Glutamatergic neuron (in vitro differentiated cells): Measurements from ENCODE around the gene GNAT1. TPM values are rescaled to one million over a fixed set of nuclear protein-coding genes. Genes with fewer than 3 reads are reported as not detected.
"Not testable (repeated sequence)": the region's sequence is repeated elsewhere in the genome, so short reads cannot be mapped to it uniquely, and the experiment has no call there.

Experiments
- DNase-seq: peaks from one replicate; pipeline ENCODE4 v3.0.0; 2022
- H3K27ac Mint-ChIP-seq: one replicate; pipeline ENCODE4 v1.8.0; 2020; ENCODE audit warnings: mild to moderate bottlenecking, mixed read lengths, inconsistent platforms; ENCODE audit not compliant: unreplicated experiment
- H3K27me3 Mint-ChIP-seq: one replicate; pipeline ENCODE4 v1.8.0; 2020; ENCODE audit warnings: mild to moderate bottlenecking, moderate library complexity, mixed read lengths, inconsistent platforms; ENCODE audit not compliant: unreplicated experiment
- H3K36me3 Mint-ChIP-seq: one replicate; pipeline ENCODE4 v1.8.0; 2020; ENCODE audit warnings: mild to moderate bottlenecking, mixed read lengths, inconsistent platforms; ENCODE audit not compliant: unreplicated experiment
- H3K4me1 Mint-ChIP-seq: one replicate; pipeline ENCODE4 v1.8.0; 2020; ENCODE audit warnings: mild to moderate bottlenecking, low read depth, mixed read lengths, inconsistent platforms; ENCODE audit not compliant: unreplicated experiment
- H3K4me3 Mint-ChIP-seq: one replicate; pipeline ENCODE4 v1.8.0; 2020; ENCODE audit warnings: mild to moderate bottlenecking, mixed read lengths, inconsistent platforms; ENCODE audit not compliant: unreplicated experiment
- H3K9me3 Mint-ChIP-seq: one replicate; pipeline ENCODE4 v1.8.0; 2020; ENCODE audit warnings: mild to moderate bottlenecking, moderate library complexity, mixed read lengths, inconsistent platforms; ENCODE audit not compliant: unreplicated experiment
- total RNA-seq: library from RNA; stranded (reverse); fragmentation: NEBNext Ultra II Directional; extraction: Animal tissue kit (Norgen Biotek cat#: 25700); gene quantifications from one replicate; pipeline ENCODE4 v1.2.1, GENCODE V29; 2021; ENCODE audit not compliant: unreplicated experiment
- TF ChIP-seq, protein P1 (sequence below): fragments of 200-600 bp; sonication (generic); IDR thresholded peaks from one replicate; pipeline ENCODE4 v1.5.0; 2021; ENCODE audit not compliant: partially characterized antibody, unreplicated experiment

The GNAT1 gene
- total RNA-seq, 1 donor from 2014 or later = not detected

DNA sequence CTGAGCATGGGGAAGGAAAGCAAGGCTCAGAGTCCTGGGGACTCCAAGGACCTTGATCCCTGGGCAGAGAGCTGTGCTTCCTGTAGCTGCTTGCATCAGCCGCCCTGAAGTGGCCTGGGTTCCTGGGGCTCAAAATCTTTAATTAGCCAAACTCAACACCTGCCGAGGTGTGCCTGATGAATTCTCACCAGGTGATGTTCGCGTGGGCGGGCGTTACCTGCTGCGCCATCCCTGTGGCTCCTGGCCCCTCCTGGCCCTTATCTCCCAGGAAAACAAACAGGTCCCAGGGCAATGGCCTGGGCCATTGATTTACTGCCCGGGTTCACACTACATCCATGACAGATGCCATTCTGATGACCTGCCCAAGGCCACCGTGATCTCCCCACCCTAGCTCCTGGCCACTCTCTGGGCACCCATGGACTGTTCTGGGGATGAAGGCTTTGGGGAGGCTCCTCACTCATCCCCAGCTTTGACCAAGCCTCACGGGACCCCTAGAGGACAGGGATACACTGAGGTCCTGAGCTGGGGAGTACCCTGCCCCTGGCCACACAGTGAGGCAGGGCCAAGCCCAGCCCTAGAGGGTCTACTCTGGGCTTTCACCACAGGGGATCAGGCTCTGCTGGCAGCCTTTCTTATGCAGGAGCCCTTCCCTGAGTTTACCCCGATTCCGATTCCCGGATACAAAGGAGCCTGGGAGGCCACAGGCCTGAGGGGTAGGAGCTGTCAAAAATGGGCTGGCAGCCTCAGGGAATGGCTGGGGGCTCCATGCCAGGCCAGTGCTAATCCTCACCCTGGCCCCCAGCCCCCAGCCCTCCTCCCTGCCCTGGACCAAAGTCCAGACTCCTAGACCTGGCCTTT, 19.3 kb downstream of the GNAT1 start:
- Mint-ChIP-seq H3K27ac (no peak overlapping the region), H3K36me3 (no peaks in the 10 kb centered on the region), H3K27me3 (peaks cover 10% of the 10 kb centered on the region), H3K4me1 (peaks cover 4% of the 10 kb centered on the region), H3K4me3 (no peak overlapping the region), H3K9me3 (peaks cover 7% of the 10 kb centered on the region)
- no peak for DNase-seq
- TF ChIP-seq, protein P1, sequence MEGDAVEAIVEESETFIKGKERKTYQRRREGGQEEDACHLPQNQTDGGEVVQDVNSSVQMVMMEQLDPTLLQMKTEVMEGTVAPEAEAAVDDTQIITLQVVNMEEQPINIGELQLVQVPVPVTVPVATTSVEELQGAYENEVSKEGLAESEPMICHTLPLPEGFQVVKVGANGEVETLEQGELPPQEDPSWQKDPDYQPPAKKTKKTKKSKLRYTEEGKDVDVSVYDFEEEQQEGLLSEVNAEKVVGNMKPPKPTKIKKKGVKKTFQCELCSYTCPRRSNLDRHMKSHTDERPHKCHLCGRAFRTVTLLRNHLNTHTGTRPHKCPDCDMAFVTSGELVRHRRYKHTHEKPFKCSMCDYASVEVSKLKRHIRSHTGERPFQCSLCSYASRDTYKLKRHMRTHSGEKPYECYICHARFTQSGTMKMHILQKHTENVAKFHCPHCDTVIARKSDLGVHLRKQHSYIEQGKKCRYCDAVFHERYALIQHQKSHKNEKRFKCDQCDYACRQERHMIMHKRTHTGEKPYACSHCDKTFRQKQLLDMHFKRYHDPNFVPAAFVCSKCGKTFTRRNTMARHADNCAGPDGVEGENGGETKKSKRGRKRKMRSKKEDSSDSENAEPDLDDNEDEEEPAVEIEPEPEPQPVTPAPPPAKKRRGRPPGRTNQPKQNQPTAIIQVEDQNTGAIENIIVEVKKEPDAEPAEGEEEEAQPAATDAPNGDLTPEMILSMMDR = no peak

DNA sequence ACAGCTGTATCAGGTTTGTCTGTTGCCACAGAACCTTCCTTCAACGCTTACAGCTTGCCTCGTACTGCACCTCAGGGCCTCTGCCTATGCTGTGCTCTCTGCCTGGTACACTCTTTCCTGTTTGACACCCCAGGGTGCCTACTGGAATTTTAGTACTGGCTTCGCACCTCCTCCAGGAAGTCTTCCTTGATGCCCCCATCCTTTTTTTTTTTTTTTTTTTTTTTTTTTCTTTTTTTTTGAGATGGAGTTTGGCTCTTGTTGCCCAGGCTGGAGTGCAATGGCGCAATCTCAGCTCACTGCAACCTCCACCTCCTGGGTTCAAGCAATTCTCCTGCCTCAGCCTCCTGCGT, 19.9 kb downstream of the GNAT1 start:
- not testable (repeated sequence) for H3K27me3 Mint-ChIP-seq

DNA sequence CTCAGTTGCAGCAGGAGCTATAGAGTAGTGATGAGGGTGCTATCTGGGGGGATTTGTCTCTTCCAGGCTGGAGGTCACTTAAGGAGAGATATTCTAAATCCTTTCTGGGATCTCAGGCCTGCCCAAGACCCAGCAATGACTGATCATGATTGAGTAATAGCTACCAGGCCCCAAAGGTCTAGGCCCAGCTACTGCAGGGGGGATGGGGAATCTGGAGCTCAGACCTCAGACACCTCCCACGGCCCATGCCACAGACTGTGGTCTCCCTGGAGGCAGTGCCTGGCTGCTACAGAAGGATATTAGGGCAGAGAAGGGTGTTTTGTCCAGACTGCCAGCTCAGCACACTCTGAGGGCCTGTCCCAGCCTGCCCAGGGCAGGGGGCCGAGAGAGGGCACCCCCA, 20.5 kb downstream of the GNAT1 start:
- TF ChIP-seq, protein P1 = no peak
- H3K27me3 Mint-ChIP-seq = peaks cover 3% of the 10 kb centered on the region
- H3K9me3 Mint-ChIP-seq = peaks cover 4% of the 10 kb centered on the region
- no peaks in the 10 kb centered on the region for H3K36me3 Mint-ChIP-seq
- DNase-seq = no peak
- H3K4me3 Mint-ChIP-seq = no peak overlapping the region
- peaks cover 4% of the 10 kb centered on the region for H3K4me1 Mint-ChIP-seq
- no peak overlapping the region for H3K27ac Mint-ChIP-seq

More for the DNA sequence above, 19.9 kb downstream of the GNAT1 start:
- H3K27ac Mint-ChIP-seq, H3K36me3 Mint-ChIP-seq, DNase-seq, H3K4me1 Mint-ChIP-seq, H3K4me3 Mint-ChIP-seq, H3K9me3 Mint-ChIP-seq: not testable (repeated sequence)

DNA sequence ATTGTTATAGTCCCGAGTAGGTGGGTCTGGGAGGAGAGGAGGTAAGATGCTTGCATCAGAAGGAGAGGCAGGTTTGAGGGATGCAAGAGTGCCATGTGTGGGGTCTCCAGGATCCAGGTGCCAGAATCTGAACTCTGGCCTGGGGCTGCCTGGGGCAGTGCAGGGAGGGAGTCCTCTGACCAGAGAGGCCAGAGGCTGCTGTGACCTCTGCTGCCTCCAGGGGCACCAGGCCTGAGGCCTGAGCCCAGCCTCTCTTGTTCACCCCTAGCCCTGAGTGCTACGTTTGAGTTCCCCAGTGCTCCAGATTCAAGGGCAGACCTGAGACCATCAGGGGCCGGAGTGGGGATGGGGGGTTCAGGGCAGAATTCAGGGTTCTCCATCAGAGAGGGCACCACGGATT, 21.1 kb downstream of the GNAT1 start:
- Mint-ChIP-seq H3K4me1 (peaks cover 4% of the 10 kb centered on the region), H3K27ac (no peak overlapping the region), H3K27me3 (peaks cover 1% of the 10 kb centered on the region), H3K4me3 (no peak overlapping the region), H3K36me3 (no peaks in the 10 kb centered on the region), H3K9me3 (peaks cover 4% of the 10 kb centered on the region)
- TF ChIP-seq, protein P1 = peak; percentile 46
- peak; percentile 54 for DNase-seq

DNA sequence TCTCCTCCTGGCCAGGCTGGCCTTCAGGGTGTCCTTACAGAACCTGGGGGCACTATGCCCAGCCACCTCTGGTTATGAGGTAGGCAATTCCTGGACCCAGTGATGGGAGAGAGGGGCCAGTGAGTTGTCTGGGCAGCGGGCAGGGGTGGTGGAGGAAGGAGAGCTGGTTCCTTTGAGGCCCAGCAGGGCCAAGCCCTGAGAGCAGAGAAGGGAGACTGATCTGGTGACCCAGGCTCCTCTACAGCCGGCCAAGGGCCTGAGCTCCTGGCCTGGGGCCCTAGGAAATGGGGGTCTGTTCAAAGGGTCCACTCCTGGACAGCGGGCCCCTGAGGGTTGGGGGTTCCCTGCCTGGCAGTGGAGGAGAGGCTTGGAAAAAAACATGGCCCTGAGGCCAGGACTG, 21.6 kb downstream of the GNAT1 start:
- Mint-ChIP-seq H3K36me3 (no peaks in the 10 kb centered on the region), H3K4me1 (peaks cover 4% of the 10 kb centered on the region), H3K27me3 (peaks cover 1% of the 10 kb centered on the region), H3K9me3 (peaks cover 4% of the 10 kb centered on the region), H3K27ac (no peak overlapping the region), H3K4me3 (no peak overlapping the region)
- no peak for DNase-seq
- TF ChIP-seq, protein P1 = peak; percentile 5
